Thyroid gland (tissue), 4 donors: ENCODE measurements around the gene PIM2. TPM values are rescaled to one million over a fixed set of nuclear protein-coding genes. Genes with fewer than 3 reads are reported as not detected.

Experiments used
- DNase-seq, 2 donors: peaks; one replicate each; pipeline ENCODE4 v3.0.0-alpha.2; 2019
- H3K27ac ChIP-seq, 3 donors: fragments of 200-600 bp; sonication (generic); 1 replicate in 2 of 3; 2 replicates in 1 of 3; pipeline ENCODE4 v1.5.1; 2016 to 2019; ENCODE audit warnings: mild to moderate bottlenecking in 1 of 3, moderate library complexity in 1 of 3
- H3K27me3 ChIP-seq: fragments of 200-600 bp; sonication (generic); one replicate; pipeline ENCODE4 v1.5.1; 2019
- H3K36me3 ChIP-seq, 2 donors: fragments of 200-600 bp; sonication (generic); one replicate each; pipeline ENCODE4 v1.5.1; 2016 to 2019
- H3K4me1 ChIP-seq, 2 donors: fragments of 200-600 bp; sonication (generic); one replicate each; pipeline ENCODE4 v1.5.1; 2017 to 2019
- H3K4me3 ChIP-seq, 3 donors: fragments of 200-600 bp; sonication (generic); replicated peaks in 1 of 3; 1 replicate in 2 of 3; 2 replicates in 1 of 3; pipeline ENCODE4 v1.5.1; 2016; ENCODE audit warnings: mild to moderate bottlenecking in 1 of 3
- H3K9me3 ChIP-seq: fragments of 200-600 bp; sonication (generic); one replicate; pipeline ENCODE4 v1.5.1; 2017
- CTCF ChIP-seq, 6 experiments: fragments of 200-600 bp in 3 of 6; fragments of 450-650 bp in 3 of 6; sonication (generic) in 3 of 6; IDR thresholded peaks; one replicate each; pipeline ENCODE4 v1.5.1; 2016 to 2019; ENCODE audit warnings: antibody characterized with exemption in 6 of 6, mild to moderate bottlenecking in 2 of 6, inconsistent platforms in 1 of 6, moderate library complexity in 1 of 6
- POLR2A ChIP-seq, 2 donors: fragments of 450-650 bp; IDR thresholded peaks; one replicate each; pipeline ENCODE4 v1.6.1; 2017; ENCODE audit warnings: antibody characterized with exemption in 2 of 2, mild to moderate bottlenecking in 2 of 2, moderate library complexity in 1 of 2
- WGBS, 2 donors: methylation state at CpG; one replicate each; pipeline ENCODE4 v1.1.5; 2017; 5-methylcytosine and 5-hydroxymethylcytosine counted together
- intact Hi-C: fragments of 100-400 bp; cut with DNase I; formaldehyde crosslinking; loops from one replicate; pipeline ENCODE4 v1.15.1; 2023
- small RNA-seq: library from RNA; depleted of rRNA; stranded (forward); fragments of <200 nt; gene quantifications from one replicate; pipeline ENCODE3, GENCODE V24; 2016
- total RNA-seq, 4 donors: library from RNA; depleted of rRNA; stranded (reverse); fragments of >200 nt; gene quantifications; one replicate each; pipeline ENCODE4 v1.2.3, GENCODE V29; 2016

Gene PIM2
- total RNA-seq, 4 donors from 2014 or later: 4.8 to 12.1 (median 5.9) TPM

GRCh38 chrX:48864210-48864609, 54.6 kb downstream of the PIM2 start:
- Histone ChIP-seq H3K36me3 (no peaks in the 10 kb centered on the region), H3K4me3 (no peak overlapping the region), H3K27ac (no peak overlapping the region), H3K27me3 (no peaks in the 10 kb centered on the region), H3K9me3 (no peaks in the 10 kb centered on the region), H3K4me1 (no peaks in the 10 kb centered on the region)
- WGBS, 2 donors: 57 to 61% methylated on average over 4 of the region's 4 CpGs
- no peak for TF ChIP-seq CTCF (IDR thresholded peaks at IDR 0.05)
- TF ChIP-seq POLR2A (IDR thresholded peaks at IDR 0.05): no peak
- intact Hi-C loops: no loop called here
- DNase-seq: no peak

Small RNAs within 50 kb of the gene (small RNA-seq; reads per million reads assigned to genes)
- not detected for gene RNU6-722P

Other genes with a start within 250 kb of the PIM2 start
- gene WAS, start 235.2 kb downstream of the PIM2 start, total RNA-seq: 1 to 10 TPM; 1.4 to 4.8 (median 3.3) TPM
- 1 to 10 TPM; 2.7 to 8.6 (median 7.1) TPM for gene SUV39H1, start 222.3 kb downstream of the PIM2 start, total RNA-seq
- gene GLOD5, start 157.3 kb downstream of the PIM2 start, total RNA-seq: 1 to 10 TPM in 2 of 4 donors, not detected in 2; 1.2 to 3.3 TPM
- gene GATA1, start 132.4 kb downstream of the PIM2 start, total RNA-seq: not detected
- gene HDAC6, start 117.0 kb downstream of the PIM2 start, total RNA-seq: 100 to 1,000 TPM in 1 of 4 donors, 10 to 100 TPM in 3; 80.4 to 124 (median 90.5) TPM
- not detected for gene ERAS, start 92.5 kb downstream of the PIM2 start, total RNA-seq
- 1 to 10 TPM; 1.5 to 4.0 (median 3.4) TPM for gene PCSK1N, start 83.4 kb downstream of the PIM2 start, total RNA-seq
- gene TIMM17B, start 21.3 kb downstream of the PIM2 start, total RNA-seq: 10 to 100 TPM; 34.3 to 53.1 (median 41.2) TPM
- 10 to 100 TPM; 52.4 to 76.2 (median 57.2) TPM for gene PQBP1, start 21.1 kb downstream of the PIM2 start, total RNA-seq
- 10 to 100 TPM; 26.9 to 47.8 (median 32.3) TPM for gene SLC35A2, start 7.4 kb downstream of the PIM2 start, total RNA-seq
- 10 to 100 TPM; 33.9 to 52.4 (median 43.3) TPM for gene OTUD5, start 38.6 kb upstream of the PIM2 start, total RNA-seq
- gene KCND1, start 52.8 kb upstream of the PIM2 start, total RNA-seq: 1 to 10 TPM in 3 of 4 donors, under 1 TPM in 1; 0.54 to 1.6 (median 1.1) TPM
- gene GRIPAP1, start 83.2 kb upstream of the PIM2 start, total RNA-seq: 10 to 100 TPM; 30.6 to 33.9 (median 33.4) TPM
- 100 to 1,000 TPM in 3 of 4 donors, 10 to 100 TPM in 1; 68.4 to 160 (median 118) TPM for gene TFE3, start 124.3 kb upstream of the PIM2 start, total RNA-seq
- gene CCDC120, start 140.0 kb upstream of the PIM2 start, total RNA-seq: 10 to 100 TPM in 1 of 4 donors, 1 to 10 TPM in 3; 5.1 to 14.4 (median 6.3) TPM
- gene PRAF2, start 155.0 kb upstream of the PIM2 start, total RNA-seq: 10 to 100 TPM; 19.2 to 32.9 (median 22.1) TPM
- 100 to 1,000 TPM in 3 of 4 donors, 10 to 100 TPM in 1; 99.8 to 184 (median 106) TPM for gene WDR45, start 160.9 kb upstream of the PIM2 start, total RNA-seq
- 10 to 100 TPM; 24.3 to 32.5 (median 28.0) TPM for gene GPKOW, start 204.7 kb upstream of the PIM2 start, total RNA-seq
- 10 to 100 TPM; 16.5 to 40.9 (median 27.5) TPM for gene MAGIX, start 243.7 kb upstream of the PIM2 start, total RNA-seq